ENCODE results near the gene RPS6KL1.

The RPS6KL1 gene

GRCh38 chr14:74855021-74855420, 68.0 kb downstream of the RPS6KL1 start:
- no peak for DNase-seq (ENCODE audit: low read depth in 2 of 2)

Measured in stimulated activated CD4-positive, alpha-beta T cell treated with anti-CD3 and anti-CD28 coated beads, Interleukin-1b, Interleukin-23, amount 100 ng/mL, for 4 hours (primary cell).